ENCODE results near the gene FREM1. TPM values are rescaled to one million over a fixed set of nuclear protein-coding genes. Genes with fewer than 3 reads are reported as not detected.

The FREM1 gene
- total and polyA plus RNA-seq, 2 of the 13 experiments (the other 11 are each of a cell fraction or from before 2014, with no cell fraction given), result 64.3 to 202 TPM

- TF ChIP-seq ZSCAN5A (CRISPR knock-in tag; IDR thresholded peaks at IDR 0.05; ENCODE audit: borderline replicate concordance) (no peak), ZNF773 (CRISPR knock-in tag; IDR thresholded peaks at IDR 0.05; ENCODE audit: borderline replicate concordance) (no peak), SMAD3 (CRISPR knock-in tag; IDR thresholded peaks at IDR 0.05) (no peak), AKAP8 (CRISPR knock-in tag; IDR thresholded peaks at IDR 0.05) (no peak), ZNF678 (CRISPR knock-in tag; IDR thresholded peaks at IDR 0.05) (no peak), ZNF563 (CRISPR knock-in tag; IDR thresholded peaks at IDR 0.05) (no peak), MBD4 (IDR thresholded peaks at IDR 0.05; ENCODE audit: borderline replicate concordance, low read length) (no peak), NFIB (CRISPR knock-in tag; IDR thresholded peaks at IDR 0.05; ENCODE audit: borderline replicate concordance) (no peak), ZNF746 (CRISPR knock-in tag; IDR thresholded peaks at IDR 0.05) (no peak), NFE2L2 (IDR thresholded peaks at IDR 0.05; ENCODE audit: low read length) (no peak), GABPB1 (CRISPR knock-in tag; IDR thresholded peaks at IDR 0.05) (no peak), ZFP90 (CRISPR knock-in tag; IDR thresholded peaks at IDR 0.05; ENCODE audit: borderline replicate concordance) (no peak), ZNF788 (CRISPR knock-in tag; IDR thresholded peaks at IDR 0.05; ENCODE audit: borderline replicate concordance) (no peak), NFYC (CRISPR knock-in tag; IDR thresholded peaks at IDR 0.05) (no peak), ARNT (IDR thresholded peaks at IDR 0.05) (no peak)
- TF ChIP-seq, protein P1, sequence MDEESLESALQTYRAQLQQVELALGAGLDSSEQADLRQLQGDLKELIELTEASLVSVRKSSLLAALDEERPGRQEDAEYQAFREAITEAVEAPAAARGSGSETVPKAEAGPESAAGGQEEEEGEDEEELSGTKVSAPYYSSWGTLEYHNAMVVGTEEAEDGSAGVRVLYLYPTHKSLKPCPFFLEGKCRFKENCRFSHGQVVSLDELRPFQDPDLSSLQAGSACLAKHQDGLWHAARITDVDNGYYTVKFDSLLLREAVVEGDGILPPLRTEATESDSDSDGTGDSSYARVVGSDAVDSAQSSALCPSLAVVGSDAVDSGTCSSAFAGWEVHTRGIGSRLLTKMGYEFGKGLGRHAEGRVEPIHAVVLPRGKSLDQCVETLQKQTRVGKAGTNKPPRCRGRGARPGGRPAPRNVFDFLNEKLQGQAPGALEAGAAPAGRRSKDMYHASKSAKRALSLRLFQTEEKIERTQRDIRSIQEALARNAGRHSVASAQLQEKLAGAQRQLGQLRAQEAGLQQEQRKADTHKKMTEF (CRISPR knock-in tag; IDR thresholded peaks at IDR 0.05), result no peak
- TF ChIP-seq, protein P2, sequence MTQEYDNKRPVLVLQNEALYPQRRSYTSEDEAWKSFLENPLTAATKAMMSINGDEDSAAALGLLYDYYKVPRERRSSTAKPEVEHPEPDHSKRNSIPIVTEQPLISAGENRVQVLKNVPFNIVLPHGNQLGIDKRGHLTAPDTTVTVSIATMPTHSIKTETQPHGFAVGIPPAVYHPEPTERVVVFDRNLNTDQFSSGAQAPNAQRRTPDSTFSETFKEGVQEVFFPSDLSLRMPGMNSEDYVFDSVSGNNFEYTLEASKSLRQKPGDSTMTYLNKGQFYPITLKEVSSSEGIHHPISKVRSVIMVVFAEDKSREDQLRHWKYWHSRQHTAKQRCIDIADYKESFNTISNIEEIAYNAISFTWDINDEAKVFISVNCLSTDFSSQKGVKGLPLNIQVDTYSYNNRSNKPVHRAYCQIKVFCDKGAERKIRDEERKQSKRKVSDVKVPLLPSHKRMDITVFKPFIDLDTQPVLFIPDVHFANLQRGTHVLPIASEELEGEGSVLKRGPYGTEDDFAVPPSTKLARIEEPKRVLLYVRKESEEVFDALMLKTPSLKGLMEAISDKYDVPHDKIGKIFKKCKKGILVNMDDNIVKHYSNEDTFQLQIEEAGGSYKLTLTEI (CRISPR knock-in tag; conservative IDR thresholded peaks at IDR 0.05), result no peak
- WGBS (ENCODE audit: low lambda C conversion rate), result 38% methylated on average over 3 of the region's 3 CpGs
- POLR2A ChIA-PET, result no interaction called here
- H3K4me1 ChIP-seq (ENCODE audit: insufficient read depth, low read length), result peaks cover 20% of the 10 kb centered on the region
- ATAC-seq, result no peak
- FAIRE-seq, result no peak
- no peak for DNase-seq (ENCODE audit: low spot score)
- BruUV-seq (replicated peaks), result no TSS peak
- no peaks in the 10 kb centered on the region for H3K9me3 ChIP-seq (ENCODE audit: low read length)
- H4K20me1 ChIP-seq (ENCODE audit: insufficient read depth, low read length), result no peaks in the 10 kb centered on the region
- H3K27ac ChIP-seq (ENCODE audit: extremely low read length, insufficient read depth, low read length), result no peak overlapping the region
- in situ Hi-C loops (cut with HindIII; ENCODE audit: extremely low pct_ligation_motif_present, low pct_unique_long_range_greater_than_20kb), result no loop called here
- no peaks in the 10 kb centered on the region; a peak in 1 of 5 replicates for H3K27me3 ChIP-seq (ENCODE audit: control insufficient read depth in 1 of 2, insufficient read depth in 2 of 2, low read length in 2 of 2)
- CTCF ChIA-PET (ENCODE audit: low intra/inter-chr PET ratio, low total read pairs), result no interaction called here
- intact Hi-C loops (cut with micrococcal nuclease; ENCODE audit: unreplicated experiment), result no loop called here
- H3K36me3 ChIP-seq (replicated peaks in 1 of 2; ENCODE audit: control insufficient read depth in 1 of 2, insufficient read depth in 2 of 2, low read length in 2 of 2), result no peaks in the 10 kb centered on the region
- no peaks in the 10 kb centered on the region for H3K79me2 ChIP-seq (ENCODE audit: insufficient read depth, low read length)
- H3K4me2 ChIP-seq (ENCODE audit: low read depth, low read length), result no peak overlapping the region
- H3K9ac ChIP-seq (ENCODE audit: insufficient read depth, low read depth, low read length), result no peak overlapping the region
- H3K4me3 ChIP-seq (replicated peaks in 1 of 3; ENCODE audit: insufficient read depth in 1 of 3, low read depth in 2 of 3, low read length in 3 of 3), result no peak overlapping the region
- no peak overlapping the region for H2AFZ ChIP-seq (ENCODE audit: low read length)
Measured at GRCh38 chr9:14926941-14927624, 16.9 kb upstream of the FREM1 start.
